ENCODE results near the gene KRT80. TPM values are rescaled to one million over a fixed set of nuclear protein-coding genes. Genes with fewer than 3 reads are reported as not detected.

Gene KRT80
- total RNA-seq, 1 donor from 2014 or later: not detected

GRCh38 chr12:52212701-52213563 is 21.1 kb upstream of the KRT80 start:
- intact Hi-C loops (cut with DNase I): no loop called here
- Histone ChIP-seq H3K27me3 (no peaks in the 10 kb centered on the region), H3K36me3 (no peaks in the 10 kb centered on the region), H3K9me3 (no peaks in the 10 kb centered on the region), H3K4me3 (no peak overlapping the region), H3K27ac (no peak overlapping the region), H3K4me1 (peaks cover 6 to 24% of the 10 kb centered on the region in 2 donors)
- DNase-seq (ENCODE audit: low spot score in 2 of 2): peak in 1 of 2 donors; percentile 7
- no peak for TF ChIP-seq CTCF (IDR thresholded peaks at IDR 0.05)

- intact Hi-C loops (cut with DNase I): no loop called here
- Histone ChIP-seq H3K27ac (no peak overlapping the region), H3K36me3 (no peaks in the 10 kb centered on the region), H3K27me3 (no peaks in the 10 kb centered on the region), H3K4me1 (peaks cover 6 to 24% of the 10 kb centered on the region in 2 donors), H3K9me3 (no peaks in the 10 kb centered on the region), H3K4me3 (no peak overlapping the region)
- no peak for DNase-seq (ENCODE audit: low spot score in 2 of 2)
- TF ChIP-seq CTCF (IDR thresholded peaks at IDR 0.05): no peak
These were observed 20.1 kb upstream of the KRT80 start for GRCh38 chr12:52211716-52212585.

- Histone ChIP-seq H3K27ac (no peak overlapping the region), H3K4me1 (peaks cover 5 to 16% of the 10 kb centered on the region in 2 donors), H3K36me3 (no peaks in the 10 kb centered on the region), H3K4me3 (no peak overlapping the region), H3K9me3 (no peaks in the 10 kb centered on the region), H3K27me3 (no peaks in the 10 kb centered on the region)
- no peak for TF ChIP-seq CTCF (IDR thresholded peaks at IDR 0.05)
- no peak for DNase-seq (ENCODE audit: low spot score in 2 of 2)
- intact Hi-C loops (cut with DNase I): no loop called here
These were observed 19.3 kb upstream of the KRT80 start for GRCh38 chr12:52210925-52211650.

- Histone ChIP-seq H3K27ac (no peak overlapping the region), H3K36me3 (no peaks in the 10 kb centered on the region), H3K4me3 (no peak overlapping the region), H3K9me3 (no peaks in the 10 kb centered on the region), H3K27me3 (no peaks in the 10 kb centered on the region), H3K4me1 (peaks cover 0 to 9% of the 10 kb centered on the region in 2 donors)
- intact Hi-C loops (cut with DNase I): no loop called here
- no peak for DNase-seq (ENCODE audit: low spot score in 2 of 2)
- TF ChIP-seq CTCF (IDR thresholded peaks at IDR 0.05): no peak
These were observed 18.5 kb upstream of the KRT80 start for GRCh38 chr12:52210186-52210924.

GRCh38 chr12:52209321-52209720 is 17.5 kb upstream of the KRT80 start:
- Histone ChIP-seq H3K4me1 (peaks cover 0 to 9% of the 10 kb centered on the region in 2 donors), H3K27ac (no peak overlapping the region), H3K27me3 (no peaks in the 10 kb centered on the region), H3K9me3 (no peaks in the 10 kb centered on the region), H3K4me3 (no peak overlapping the region), H3K36me3 (no peaks in the 10 kb centered on the region)
- intact Hi-C loops (cut with DNase I): no loop called here
- peak in 1 of 2 donors; percentile 6 for DNase-seq (ENCODE audit: low spot score in 2 of 2)
- TF ChIP-seq CTCF (IDR thresholded peaks at IDR 0.05): no peak
